ENCODE results near the gene CFAP47. TPM values are rescaled to one million over a fixed set of nuclear protein-coding genes. Genes with fewer than 3 reads are reported as not detected.

CFAP47 gene
- total and polyA plus RNA-seq, 2 donors (not counting 3 experiments of a cell fraction or from before 2014, with no cell fraction given) = not detected

- no peaks in the 10 kb centered on the region for H3K79me2 ChIP-seq (ENCODE audit: control insufficient read depth, insufficient read depth, low read length)
- no peak overlapping the region for H2AFZ ChIP-seq (ENCODE audit: low read depth, low read length)
- no peaks in the 10 kb centered on the region for H4K20me1 ChIP-seq (replicated peaks; ENCODE audit: control insufficient read depth, extremely low read depth, insufficient read depth, low read length)
- ChIA-PET CTCF (no interaction called here), POLR2A (no interaction called here)
- DNase-seq (ENCODE audit: low read depth, low spot score) (no peak), FAIRE-seq (no peak)
- BruUV-seq (replicated peaks) = no TSS peak
- intact Hi-C loops (cut with micrococcal nuclease) = no loop called here
- TF ChIP-seq JUN (IDR thresholded peaks at IDR 0.05; ENCODE audit: borderline replicate concordance, insufficient read depth, insufficient read length, low read depth) (no peak), POLR2AphosphoS5 (IDR thresholded peaks at IDR 0.05; ENCODE audit: insufficient read depth, low read depth, low read length) (no peak), FOS (IDR thresholded peaks at IDR 0.05; ENCODE audit: borderline replicate concordance, insufficient read depth, low read length) (no peak), MYC (IDR thresholded peaks at IDR 0.05; ENCODE audit: low read depth, low read length) (no peak), CTCF (IDR thresholded peaks at IDR 0.05; ENCODE audit: extremely low read depth in 1 of 2, insufficient read depth in 1 of 2, low read depth in 1 of 2, low read length in 2 of 2) (no peak), GATA2 (IDR thresholded peaks at IDR 0.05; ENCODE audit: insufficient read depth, insufficient read length, low read depth, low read length) (no peak), MAX (IDR thresholded peaks at IDR 0.05; ENCODE audit: insufficient read depth, insufficient read length) (no peak), POLR2A (IDR thresholded peaks at IDR 0.05; ENCODE audit: low read depth, low read length) (no peak), EZH2 (IDR thresholded peaks at IDR 0.05; ENCODE audit: borderline replicate concordance, low read depth, low read length, severe bottlenecking) (no peak)
- no peaks in the 10 kb centered on the region for H3K4me1 ChIP-seq (ENCODE audit: control insufficient read depth, extremely low read depth, insufficient read depth, low read length)
- dilution Hi-C loops (cut with MboI; ENCODE audit: extremely low pct_ligation_motif_present, low sequenced_read_pairs) = no loop called here
- H3K9ac ChIP-seq (replicated peaks; ENCODE audit: extremely low read depth, insufficient read depth, low read length) = no peak overlapping the region
- H3K27ac ChIP-seq (ENCODE audit: insufficient read depth, low read depth, low read length) = no peak overlapping the region
- H3K9me3 ChIP-seq (replicated peaks; ENCODE audit: control insufficient read depth, insufficient read depth, low read length) = peaks cover 2% of the 10 kb centered on the region
- no peaks in the 10 kb centered on the region for H3K27me3 ChIP-seq (ENCODE audit: control insufficient read depth in 2 of 2, insufficient read depth in 2 of 2, low read length in 2 of 2)
- H3K9me1 ChIP-seq (replicated peaks; ENCODE audit: control insufficient read depth, extremely low read depth, insufficient read depth, low read length) = no peaks in the 10 kb centered on the region
- H3K4me2 ChIP-seq (ENCODE audit: insufficient read depth, low read length) = no peak overlapping the region
- H3K36me3 ChIP-seq (ENCODE audit: control insufficient read depth in 2 of 2, extremely low read depth in 1 of 2, insufficient read depth in 2 of 2, low read length in 2 of 2) = no peaks in the 10 kb centered on the region
- no peak overlapping the region for H3K4me3 ChIP-seq (replicated peaks in 1 of 3; ENCODE audit: insufficient read depth in 1 of 3, low read depth in 1 of 3, low read length in 3 of 3)
These were observed 444.7 kb downstream of the CFAP47 start for GRCh38 chrX:36364262-36364661.
